GM23338 (cell line): ENCODE results near the gene CCDC69. TPM values are rescaled to one million over a fixed set of nuclear protein-coding genes. Genes with fewer than 3 reads are reported as not detected.

Experiments
- ATAC-seq: fragments of 200-7000 bp; cut with Tn5 transposase; 3 replicates; pipeline ENCODE4 v1.9.1; 2020
- DNase-seq: peaks from one replicate; pipeline ENCODE4 v3.0.0-alpha.2; 2015; ENCODE audit warnings: low spot score
- H2AFZ ChIP-seq: fragments of 200-600 bp; sonication (generic); 2 replicates; pipeline ENCODE4 v1.8.0; 2016; ENCODE audit warnings: antibody characterized with exemption, mild to moderate bottlenecking, moderate library complexity
- H3F3A ChIP-seq: fragments of 200-600 bp; sonication (generic); replicated peaks from 2 replicates; pipeline ENCODE4 v1.8.0; 2017; ENCODE audit warnings: antibody characterized with exemption, mixed run types, low read depth
- H3K27ac ChIP-seq: fragments of 200-600 bp; sonication (generic); 2 replicates; pipeline ENCODE4 v1.6.1; 2016; ENCODE audit warnings: low read depth
- H3K27me3 ChIP-seq: fragments of 200-600 bp; sonication (generic); 2 replicates; pipeline ENCODE4 v1.8.0; 2016; ENCODE audit warnings: mild to moderate bottlenecking, mixed run types, moderate library complexity; ENCODE audit not compliant: insufficient read depth
- H3K36me3 ChIP-seq: fragments of 200-600 bp; sonication (generic); 2 replicates; pipeline ENCODE4 v1.8.0; 2016; ENCODE audit warnings: mild to moderate bottlenecking; ENCODE audit not compliant: insufficient read depth
- H3K4me1 ChIP-seq: fragments of 200-600 bp; sonication (generic); 2 replicates; pipeline ENCODE4 v1.8.0; 2016; ENCODE audit warnings: mild to moderate bottlenecking, moderate library complexity; ENCODE audit not compliant: insufficient read depth
- H3K4me2 ChIP-seq: fragments of 200-600 bp; sonication (generic); 2 replicates; pipeline ENCODE4 v1.7.1; 2017; ENCODE audit warnings: mixed run types
- H3K4me3 ChIP-seq: fragments of 200-600 bp; sonication (generic); 2 replicates; pipeline ENCODE4 v1.6.1; 2016; ENCODE audit warnings: mixed run types
- H3K79me2 ChIP-seq: fragments of 200-600 bp; sonication (generic); replicated peaks from 2 replicates; pipeline ENCODE4 v1.8.0; 2017; ENCODE audit warnings: mild to moderate bottlenecking; ENCODE audit not compliant: insufficient read depth
- H3K9me2 ChIP-seq: fragments of 200-600 bp; sonication (generic); 2 replicates; pipeline ENCODE4 v1.8.0; 2017; ENCODE audit not compliant: insufficient read depth
- H4K20me1 ChIP-seq: fragments of 200-600 bp; sonication (generic); replicated peaks from 2 replicates; pipeline ENCODE4 v1.8.0; 2017; ENCODE audit warnings: mild to moderate bottlenecking; ENCODE audit not compliant: insufficient read depth
- H3K27ac Mint-ChIP-seq: 2 replicates; pipeline ENCODE4 v1.8.0; 2020; ENCODE audit warnings: inconsistent platforms, mild to moderate bottlenecking, moderate library complexity, mixed read lengths
- H3K27me3 Mint-ChIP-seq: 3 replicates; pipeline ENCODE4 v1.8.0; 2022; ENCODE audit warnings: low read depth, mild to moderate bottlenecking, moderate library complexity, mixed read lengths, inconsistent platforms; ENCODE audit not compliant: insufficient read depth, poor library complexity
- H3K36me3 Mint-ChIP-seq: 3 replicates; pipeline ENCODE4 v1.8.0; 2021; ENCODE audit warnings: low read depth, mild to moderate bottlenecking, inconsistent platforms, moderate library complexity, mixed read lengths
- H3K4me1 Mint-ChIP-seq: 3 replicates; pipeline ENCODE4 v1.8.0; 2020; ENCODE audit warnings: mild to moderate bottlenecking, inconsistent platforms, mixed read lengths
- H3K4me3 Mint-ChIP-seq: 3 replicates; pipeline ENCODE4 v1.8.0; 2021; ENCODE audit warnings: moderate library complexity, mild to moderate bottlenecking, inconsistent platforms, mixed read lengths
- H3K9me3 Mint-ChIP-seq: 3 replicates; pipeline ENCODE4 v1.8.0; 2020; ENCODE audit warnings: moderate library complexity, mild to moderate bottlenecking, inconsistent platforms, mixed read lengths
- CREB1 ChIP-seq: fragments of 250-450 bp; sonication (Bioruptor Pico); IDR thresholded peaks from 2 replicates; pipeline ENCODE4 v1.5.0; 2020; ENCODE audit warnings: low read depth, mild to moderate bottlenecking, moderate library complexity
- CTCF ChIP-seq, 2 experiments: fragments of 200-600 bp in 1 of 2; sonication (generic) in 1 of 2; conservative IDR thresholded peaks; 2 replicates each; pipeline versions ENCODE4 v1.5.1 to v1.6.1; 2016 to 2017; ENCODE audit warnings: antibody characterized with exemption in 2 of 2, low read depth in 2 of 2, mild to moderate bottlenecking in 2 of 2, moderate library complexity in 1 of 2
- ETS1 ChIP-seq: IDR thresholded peaks from 2 replicates; pipeline ENCODE4 v1.6.1; 2016; ENCODE audit warnings: antibody characterized with exemption
- STAT1 ChIP-seq: IDR thresholded peaks from one replicate; pipeline ENCODE4 v1.6.1; 2016; ENCODE audit warnings: antibody characterized with exemption; ENCODE audit not compliant: unreplicated experiment
- ZNF114 ChIP-seq: fragments of 250-450 bp; sonication (Bioruptor Pico); IDR thresholded peaks from 2 replicates; pipeline ENCODE4 v1.5.0; 2020; ENCODE audit warnings: mild to moderate bottlenecking, moderate library complexity
- ZNF331 ChIP-seq: fragments of 250-450 bp; sonication (Bioruptor Pico); IDR thresholded peaks from 2 replicates; pipeline ENCODE4 v1.5.0; 2020; ENCODE audit warnings: low read depth, mild to moderate bottlenecking, moderate library complexity
- ZNF462 ChIP-seq: fragments of 250-450 bp; sonication (Bioruptor Pico); IDR thresholded peaks from 2 replicates; pipeline ENCODE4 v1.5.0; 2020; ENCODE audit warnings: mild to moderate bottlenecking, moderate library complexity
- polyA plus RNA-seq: library from polyadenylated mRNA; unstranded; fragments of >200 nt; fragmentation: Nextera tagmentation; extraction: Ambion mirVana; gene quantifications from 2 replicates; pipeline ENCODE4 v1.2.1, GENCODE V29; 2016
- total RNA-seq: library from RNA; depleted of rRNA; stranded (reverse); fragments of >200 nt; shearing (Covaris generic); gene quantifications from 2 replicates; pipeline ENCODE4 v1.2.3, GENCODE V29; 2014

CCDC69 gene
- total and polyA plus RNA-seq, 2 experiments from 2014 or later: 2.7 to 5.3 TPM

- no peak for TF ChIP-seq ZNF462
- TF ChIP-seq CTCF (conservative IDR thresholded peaks at IDR 0.05; ENCODE audit: low read depth in 2 of 2): no peak
- no peak for TF ChIP-seq ETS1
- TF ChIP-seq ZNF114: no peak
Observed at GRCh38 chr5:151173711-151174611, 49.9 kb downstream of the CCDC69 start (continued).

DNA sequence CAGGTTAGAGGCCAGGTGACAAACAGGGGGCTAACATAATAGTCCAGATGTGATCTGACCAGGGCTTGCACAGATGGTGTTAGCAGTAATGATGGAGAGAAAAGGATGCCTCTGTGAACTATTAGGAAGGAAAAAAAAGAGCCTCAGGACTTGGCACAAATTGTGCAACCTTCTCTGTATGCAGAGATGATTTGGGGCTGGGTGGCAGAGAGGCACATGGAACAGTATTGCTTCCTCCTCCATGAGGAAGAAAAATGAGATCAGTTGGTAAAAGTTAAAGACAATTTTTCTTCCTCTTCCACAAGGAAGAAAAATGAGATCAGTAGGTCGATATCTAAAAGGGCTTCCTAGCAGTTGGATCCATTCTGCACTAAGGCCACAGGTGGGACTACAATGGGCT is 52.4 kb downstream of the CCDC69 start:
- H2AFZ ChIP-seq: no peak overlapping the region
- no peaks in the 10 kb centered on the region for H3K9me2 ChIP-seq
- peaks cover 6% of the 10 kb centered on the region; the same call in 1 of the 2 replicates for H3K4me1 ChIP-seq
- no peaks in the 10 kb centered on the region for H3K27me3 ChIP-seq
- Mint-ChIP-seq H3K27ac (no peak overlapping the region), H3K27me3 (peaks cover 2% of the 10 kb centered on the region), H3K9me3 (no peaks in the 10 kb centered on the region; the same call in 2 of the 3 replicates), H3K36me3 (no peaks in the 10 kb centered on the region), H3K4me3 (no peak overlapping the region), H3K4me1 (peaks cover 11% of the 10 kb centered on the region; the same call in 2 of the 3 replicates)
- no peaks in the 10 kb centered on the region for H3K79me2 ChIP-seq
- H3K4me3 ChIP-seq: no peak overlapping the region
- DNase-seq: no peak
- no peaks in the 10 kb centered on the region for H3F3A ChIP-seq
- H3K27ac ChIP-seq: no peak overlapping the region
- H3K4me2 ChIP-seq: no peak overlapping the region
- no peaks in the 10 kb centered on the region for H4K20me1 ChIP-seq
- no peaks in the 10 kb centered on the region for H3K36me3 ChIP-seq
- ATAC-seq: no peak
- no peak for TF ChIP-seq CREB1 (CRISPR knock-in tag)
- TF ChIP-seq ZNF331 (CRISPR knock-in tag): no peak
- TF ChIP-seq STAT1: no peak
- no peak for TF ChIP-seq CTCF (conservative IDR thresholded peaks at IDR 0.05; ENCODE audit: low read depth in 2 of 2)
